CD4-positive, CD25-positive, alpha-beta regulatory T cell (primary cell): ENCODE results near the gene CNTNAP2. TPM values are rescaled to one million over a fixed set of nuclear protein-coding genes. Genes with fewer than 3 reads are reported as not detected.
A peak's percentile ranks its signal among the peaks of the same experiment; 100 is the strongest.

Source experiments
- ATAC-seq, 2 donors: fragments of 150-1000 bp; cut with Tn5 transposase; one replicate each; pipeline ENCODE4 v1.10.0; 2021; ENCODE audit warnings: low read depth in 2 of 2, moderate number of reproducible peaks in 2 of 2, moderate library complexity in 1 of 2
- DNase-seq, 3 donors: peaks; one replicate each; pipeline versions ENCODE4 v3.0.0 to v3.0.0-alpha.2; 2012 to 2022; ENCODE audit warnings: mixed read lengths in 1 of 3
- H3K27ac ChIP-seq: one replicate; pipeline ENCODE4 v1.7.0; 2013; ENCODE audit warnings: mild to moderate bottlenecking, low read length; ENCODE audit not compliant: insufficient read depth, poor library complexity, severe bottlenecking
- H3K27me3 ChIP-seq: one replicate; pipeline ENCODE4 v1.7.0; 2013; ENCODE audit warnings: low read length; ENCODE audit not compliant: control insufficient read depth, insufficient read depth
- H3K36me3 ChIP-seq: one replicate; pipeline ENCODE4 v1.7.0; 2013; ENCODE audit warnings: mild to moderate bottlenecking, low read length, moderate library complexity; ENCODE audit not compliant: control insufficient read depth, insufficient read depth
- H3K4me1 ChIP-seq: 2 replicates; pipeline ENCODE4 v1.7.0; 2013; ENCODE audit warnings: mild to moderate bottlenecking, low read length; ENCODE audit not compliant: insufficient read depth, control insufficient read depth, poor library complexity, severe bottlenecking
- H3K4me3 ChIP-seq: one replicate; pipeline ENCODE4 v1.7.0; 2013; ENCODE audit warnings: low read depth, mild to moderate bottlenecking, low read length, moderate library complexity
- H3K9me3 ChIP-seq, 2 experiments: 1 replicate in 1 of 2; 2 replicates in 1 of 2; pipeline ENCODE4 v1.7.0; 2013; ENCODE audit warnings: low read length in 2 of 2, mild to moderate bottlenecking in 1 of 2, moderate library complexity in 1 of 2; ENCODE audit not compliant: control insufficient read depth in 2 of 2
- H3K27ac Mint-ChIP-seq, 3 donors: one replicate each; pipeline ENCODE4 v1.8.0; 2020 to 2022; ENCODE audit warnings: mild to moderate bottlenecking in 3 of 3, mixed read lengths in 3 of 3, moderate library complexity in 2 of 3
- H3K27me3 Mint-ChIP-seq: one replicate; pipeline ENCODE4 v1.8.0; 2022; ENCODE audit warnings: mild to moderate bottlenecking, mixed read lengths
- H3K36me3 Mint-ChIP-seq: one replicate; pipeline ENCODE4 v1.8.0; 2020; ENCODE audit warnings: mixed read lengths
- H3K4me1 Mint-ChIP-seq, 4 donors: one replicate each; pipeline ENCODE4 v1.8.0; 2020 to 2022; ENCODE audit warnings: mixed read lengths in 4 of 4, mild to moderate bottlenecking in 1 of 4
- H3K4me3 Mint-ChIP-seq, 4 donors: one replicate each; pipeline ENCODE4 v1.8.0; 2020 to 2022; ENCODE audit warnings: mild to moderate bottlenecking in 4 of 4, mixed read lengths in 4 of 4, moderate library complexity in 3 of 4
- H3K9me3 Mint-ChIP-seq, 7 donors: one replicate each; pipeline ENCODE4 v1.8.0; 2020 to 2022; ENCODE audit warnings: mixed read lengths in 7 of 7, mild to moderate bottlenecking in 3 of 7, moderate library complexity in 2 of 7
- polyA plus RNA-seq, 4 donors: library from polyadenylated mRNA; unstranded; fragments of 300-500 nt; fragmentation: Illumina TruSeq; gene quantifications; one replicate each; pipeline ENCODE4 v1.2.3, GENCODE V29; 2021
- total RNA-seq: library from RNA; stranded (reverse); gene quantifications from one replicate; pipeline ENCODE4 v1.2.3, GENCODE V29; 2022

Gene CNTNAP2
- total and polyA plus RNA-seq, 5 donors from 2014 or later, result 0.02 to 0.15 TPM; not detected in 3

- Histone ChIP-seq H3K9me3 (no peaks in the 10 kb centered on the region), H3K27me3 (no peaks in the 10 kb centered on the region), H3K36me3 (no peaks in the 10 kb centered on the region), H3K27ac (no peak overlapping the region), H3K4me3 (no peak overlapping the region), H3K4me1 (no peaks in the 10 kb centered on the region)
- H3K27me3 Mint-ChIP-seq, result peaks cover 17% of the 10 kb centered on the region
- H3K9me3 Mint-ChIP-seq, result peaks cover 0 to 4% (median 0%) of the 10 kb centered on the region in 7 donors
- ATAC-seq, result no peak
- no peaks in the 10 kb centered on the region for H3K4me1 Mint-ChIP-seq
- no peak for DNase-seq
- H3K4me3 Mint-ChIP-seq, result no peak overlapping the region
- no peak overlapping the region for H3K27ac Mint-ChIP-seq
- H3K36me3 Mint-ChIP-seq, result no peaks in the 10 kb centered on the region
These were observed 2231.9 kb downstream of the CNTNAP2 start for GRCh38 chr7:148348466-148348865.

GRCh38 chr7:148356303-148356702 lies 2239.7 kb downstream of the CNTNAP2 start:
- no peak for ATAC-seq
- Mint-ChIP-seq H3K27ac (no peak overlapping the region), H3K27me3 (peaks cover 16% of the 10 kb centered on the region), H3K9me3 (peaks cover 0 to 4% (median 0%) of the 10 kb centered on the region in 7 donors), H3K4me1 (no peaks in the 10 kb centered on the region), H3K36me3 (no peaks in the 10 kb centered on the region), H3K4me3 (peak overlapping the region in 1 of 4 donors; percentile 28)
- no peaks in the 10 kb centered on the region for H3K4me1 ChIP-seq
- H3K27me3 ChIP-seq, result no peaks in the 10 kb centered on the region
- H3K4me3 ChIP-seq, result no peak overlapping the region
- H3K36me3 ChIP-seq, result no peaks in the 10 kb centered on the region
- no peak overlapping the region for H3K27ac ChIP-seq
- H3K9me3 ChIP-seq, result no peaks in the 10 kb centered on the region
- no peak for DNase-seq

GRCh38 chr7:148362541-148362940 lies 2245.9 kb downstream of the CNTNAP2 start:
- no peaks in the 10 kb centered on the region for H3K27me3 ChIP-seq
- Mint-ChIP-seq H3K27me3 (peaks cover 25% of the 10 kb centered on the region), H3K36me3 (no peaks in the 10 kb centered on the region), H3K4me3 (no peak overlapping the region), H3K4me1 (no peaks in the 10 kb centered on the region), H3K9me3 (peaks cover 0 to 2% (median 0%) of the 10 kb centered on the region in 7 donors), H3K27ac (no peak overlapping the region)
- no peak overlapping the region for H3K4me3 ChIP-seq
- H3K27ac ChIP-seq, result no peak overlapping the region
- ATAC-seq, result no peak
- DNase-seq, result no peak
- H3K36me3 ChIP-seq, result no peaks in the 10 kb centered on the region
- H3K4me1 ChIP-seq, result no peaks in the 10 kb centered on the region
- H3K9me3 ChIP-seq, result no peaks in the 10 kb centered on the region

GRCh38 chr7:148367731-148368475 lies 2251.3 kb downstream of the CNTNAP2 start:
- H3K4me3 Mint-ChIP-seq, result no peak overlapping the region
- Histone ChIP-seq H3K27me3 (no peaks in the 10 kb centered on the region), H3K36me3 (no peaks in the 10 kb centered on the region), H3K4me3 (no peak overlapping the region), H3K4me1 (no peaks in the 10 kb centered on the region), H3K27ac (no peak overlapping the region), H3K9me3 (no peaks in the 10 kb centered on the region)
- no peaks in the 10 kb centered on the region for H3K4me1 Mint-ChIP-seq
- DNase-seq, result no peak
- no peaks in the 10 kb centered on the region for H3K36me3 Mint-ChIP-seq
- no peaks in the 10 kb centered on the region for H3K27me3 Mint-ChIP-seq
- no peak for ATAC-seq
- H3K9me3 Mint-ChIP-seq, result peaks cover 0 to 2% (median 0%) of the 10 kb centered on the region in 7 donors
- no peak overlapping the region for H3K27ac Mint-ChIP-seq

GRCh38 chr7:148368562-148368961 lies 2252.0 kb downstream of the CNTNAP2 start:
- no peak overlapping the region for H3K27ac Mint-ChIP-seq
- H3K36me3 ChIP-seq, result no peaks in the 10 kb centered on the region
- H3K27ac ChIP-seq, result no peak overlapping the region
- no peaks in the 10 kb centered on the region for H3K4me1 ChIP-seq
- no peaks in the 10 kb centered on the region for H3K27me3 ChIP-seq
- H3K9me3 Mint-ChIP-seq, result peaks cover 0 to 2% (median 0%) of the 10 kb centered on the region in 7 donors
- H3K9me3 ChIP-seq, result no peaks in the 10 kb centered on the region
- no peaks in the 10 kb centered on the region for H3K36me3 Mint-ChIP-seq
- H3K4me3 Mint-ChIP-seq, result no peak overlapping the region
- ATAC-seq, result no peak
- H3K27me3 Mint-ChIP-seq, result no peaks in the 10 kb centered on the region
- H3K4me1 Mint-ChIP-seq, result no peaks in the 10 kb centered on the region
- no peak overlapping the region for H3K4me3 ChIP-seq
- no peak for DNase-seq

GRCh38 chr7:148371280-148371937 lies 2254.8 kb downstream of the CNTNAP2 start:
- H3K4me3 ChIP-seq, result no peak overlapping the region
- H3K27me3 Mint-ChIP-seq, result no peaks in the 10 kb centered on the region
- DNase-seq (no peak), ATAC-seq (no peak)
- H3K4me1 ChIP-seq, result no peaks in the 10 kb centered on the region
- H3K4me3 Mint-ChIP-seq, result no peak overlapping the region
- H3K27me3 ChIP-seq, result no peaks in the 10 kb centered on the region
- H3K27ac Mint-ChIP-seq, result no peak overlapping the region
- no peaks in the 10 kb centered on the region for H3K36me3 Mint-ChIP-seq
- H3K9me3 Mint-ChIP-seq, result peaks cover 0 to 2% (median 0%) of the 10 kb centered on the region in 7 donors
- no peaks in the 10 kb centered on the region for H3K36me3 ChIP-seq
- no peaks in the 10 kb centered on the region for H3K9me3 ChIP-seq
- H3K27ac ChIP-seq, result no peak overlapping the region
- H3K4me1 Mint-ChIP-seq, result no peaks in the 10 kb centered on the region

GRCh38 chr7:148374396-148375259 lies 2258.0 kb downstream of the CNTNAP2 start:
- Histone ChIP-seq H3K27ac (no peak overlapping the region), H3K4me1 (no peaks in the 10 kb centered on the region), H3K27me3 (no peaks in the 10 kb centered on the region), H3K36me3 (no peaks in the 10 kb centered on the region), H3K4me3 (no peak overlapping the region), H3K9me3 (no peaks in the 10 kb centered on the region)
- no peaks in the 10 kb centered on the region for H3K9me3 Mint-ChIP-seq
- ATAC-seq (no peak), DNase-seq (no peak)
- no peaks in the 10 kb centered on the region for H3K36me3 Mint-ChIP-seq
- no peak overlapping the region for H3K27ac Mint-ChIP-seq
- H3K27me3 Mint-ChIP-seq, result no peaks in the 10 kb centered on the region
- H3K4me3 Mint-ChIP-seq, result no peak overlapping the region
- H3K4me1 Mint-ChIP-seq, result no peaks in the 10 kb centered on the region
